GM18505 (cell line): ENCODE measurements around the gene SEMA3G.
A peak's percentile ranks its signal among the peaks of the same experiment; 100 is the strongest.

ENCODE experiments used
- ATAC-seq: cut with Tn5 transposase; IDR thresholded peaks from one replicate; pipeline ENCODE4 v1.9.1; 2021; ENCODE audit not compliant: unreplicated experiment
- POLR2A ChIP-seq: IDR thresholded peaks from 4 replicates; pipeline ENCODE4 v1.6.1; 2011; ENCODE audit warnings: borderline replicate concordance; ENCODE audit not compliant: insufficient read depth, insufficient read length; ENCODE audit errors: extremely low read depth

The SEMA3G gene

GRCh38 chr3:52403271-52403841 lies 41.5 kb downstream of the SEMA3G start:
- TF ChIP-seq POLR2A = no peak
- ATAC-seq = no peak

- no peak for TF ChIP-seq POLR2A
- no peak for ATAC-seq
Measured at GRCh38 chr3:52402706-52403270, 42.1 kb downstream of the SEMA3G start.

GRCh38 chr3:52402101-52402521 lies 42.8 kb downstream of the SEMA3G start:
- TF ChIP-seq POLR2A = no peak
- no peak for ATAC-seq

GRCh38 chr3:52401551-52401950 lies 43.4 kb downstream of the SEMA3G start:
- TF ChIP-seq POLR2A = no peak
- no peak for ATAC-seq

GRCh38 chr3:52401021-52401420 lies 43.9 kb downstream of the SEMA3G start:
- no peak for ATAC-seq
- no peak for TF ChIP-seq POLR2A

GRCh38 chr3:52400275-52400793 lies 44.6 kb downstream of the SEMA3G start:
- no peak for ATAC-seq
- TF ChIP-seq POLR2A = peak; percentile 20

GRCh38 chr3:52399593-52399992 lies 45.3 kb downstream of the SEMA3G start:
- ATAC-seq = no peak
- TF ChIP-seq POLR2A = no peak

GRCh38 chr3:52399131-52399530 lies 45.8 kb downstream of the SEMA3G start:
- TF ChIP-seq POLR2A = no peak
- ATAC-seq = no peak

GRCh38 chr3:52398670-52399081 lies 46.2 kb downstream of the SEMA3G start:
- TF ChIP-seq POLR2A = no peak
- ATAC-seq = no peak

GRCh38 chr3:52397676-52398399 lies 47.1 kb downstream of the SEMA3G start:
- TF ChIP-seq POLR2A = no peak
- no peak for ATAC-seq

- no peak for TF ChIP-seq POLR2A
- ATAC-seq = no peak
Measured at GRCh38 chr3:52396907-52397591, 47.9 kb downstream of the SEMA3G start.

- no peak for TF ChIP-seq POLR2A
- no peak for ATAC-seq
Measured at GRCh38 chr3:52396011-52396906, 48.6 kb downstream of the SEMA3G start.
